Left renal pelvis (tissue), 4 donors: Measurements from ENCODE around the gene CERS6. TPM values are rescaled to one million over a fixed set of nuclear protein-coding genes. Genes with fewer than 3 reads are reported as not detected.

Experiments
- DNase-seq, 4 donors: peaks; one replicate each; pipeline ENCODE4 v3.0.0-alpha.2; 2013; ENCODE audit warnings: low read depth in 4 of 4, low spot score in 3 of 4
- polyA plus RNA-seq, 4 donors: library from polyadenylated mRNA; unstranded; fragments of 120-200 nt; gene quantifications; one replicate each; pipeline ENCODE4 v1.2.1, GENCODE V29; 2013; ENCODE audit not compliant: insufficient read length in 4 of 4

CERS6 gene
- polyA plus RNA-seq, 4 donors = 42.3 to 63.7 (median 54.4) TPM

DNA sequence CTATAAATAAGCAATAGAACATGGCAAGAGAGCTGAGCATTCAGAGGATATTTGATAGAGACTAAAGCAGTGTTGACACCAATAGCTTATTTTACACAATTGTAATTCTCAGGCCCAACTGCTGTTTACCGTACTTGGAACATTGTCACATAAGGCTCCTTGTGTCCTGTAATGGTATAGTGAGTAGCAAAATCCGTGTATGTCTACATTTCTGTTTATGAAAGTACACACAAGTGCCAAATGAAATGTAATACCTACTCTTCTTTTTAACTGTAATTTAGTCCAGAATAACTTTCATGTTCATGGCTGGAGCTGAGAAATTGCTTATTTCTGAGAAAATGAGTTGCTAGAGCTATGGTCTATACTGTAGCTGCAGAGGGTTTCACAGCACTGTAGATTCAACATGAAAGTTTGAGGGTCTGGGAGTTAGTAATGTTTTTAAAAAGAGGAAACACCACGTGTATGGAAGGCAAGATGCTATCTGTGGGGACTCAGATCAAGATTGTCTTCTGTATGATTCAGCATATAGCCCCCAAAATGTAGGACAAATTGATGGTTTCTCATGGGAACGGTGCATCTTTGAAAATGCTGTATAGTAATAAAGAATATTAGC, 236.2 kb downstream of the CERS6 start:
- no peak for DNase-seq

GRCh38 chr2:168694173-168694572, 238.1 kb downstream of the CERS6 start:
- no peak for DNase-seq

GRCh38 chr2:168694866-168695265, 238.8 kb downstream of the CERS6 start:
- DNase-seq = peak in 1 of 4 donors; percentile 21

GRCh38 chr2:168697668-168698121, 241.6 kb downstream of the CERS6 start:
- DNase-seq = no peak

DNA sequence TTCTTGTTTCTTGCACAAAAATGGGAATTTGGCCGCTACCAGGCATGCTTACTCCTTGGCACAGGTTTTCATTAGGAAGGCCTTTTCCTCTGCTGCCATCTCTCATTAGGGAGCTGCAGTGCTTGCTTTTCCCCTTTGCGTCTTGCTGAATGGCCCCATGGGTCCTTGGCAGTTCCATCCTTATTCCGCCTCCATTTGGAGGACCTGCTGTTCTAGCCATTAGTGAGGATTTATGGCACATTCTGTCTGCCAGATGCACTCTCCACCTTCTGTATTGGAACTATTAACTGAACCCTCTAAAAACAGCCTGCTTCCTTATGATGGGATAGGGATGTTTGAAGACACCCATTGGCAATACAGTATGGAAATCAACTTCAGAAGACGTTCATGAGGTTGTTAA, 242.9 kb downstream of the CERS6 start:
- DNase-seq = no peak

GRCh38 chr2:168699844-168700417, 243.9 kb downstream of the CERS6 start:
- peak; percentile 51 to 75 (median 66) for DNase-seq

DNA sequence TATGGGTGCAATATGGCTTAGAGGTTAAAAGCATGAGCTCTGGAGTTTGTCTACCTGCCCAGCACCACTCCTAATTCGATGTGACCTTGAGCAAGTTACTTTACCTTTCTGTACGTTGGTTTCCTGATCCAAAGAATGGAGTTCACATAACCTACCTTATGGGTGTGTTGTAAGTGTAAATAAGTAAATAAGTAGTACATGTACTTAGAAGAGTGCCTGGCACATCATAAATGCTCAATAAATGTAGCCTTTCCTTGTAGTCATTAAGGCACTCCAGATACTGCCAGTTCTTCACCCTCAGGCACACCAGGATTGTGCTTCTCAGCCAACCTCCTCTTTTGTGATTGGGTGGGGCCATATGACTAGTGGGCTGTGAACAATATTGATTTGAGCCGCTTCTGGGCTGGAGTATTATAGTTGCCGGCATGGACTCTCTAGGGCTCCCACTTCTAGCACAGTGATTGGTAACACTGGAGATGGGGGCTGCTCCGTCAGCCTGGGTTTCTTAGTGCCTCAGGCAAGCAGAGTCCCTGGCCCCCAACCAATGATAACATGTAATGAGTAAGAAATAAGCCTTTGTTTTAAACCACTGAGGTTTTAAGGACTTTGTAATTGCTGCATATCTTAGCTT, 244.7 kb downstream of the CERS6 start:
- DNase-seq = no peak

GRCh38 chr2:168702579-168702978, 246.5 kb downstream of the CERS6 start:
- DNase-seq = no peak

DNA sequence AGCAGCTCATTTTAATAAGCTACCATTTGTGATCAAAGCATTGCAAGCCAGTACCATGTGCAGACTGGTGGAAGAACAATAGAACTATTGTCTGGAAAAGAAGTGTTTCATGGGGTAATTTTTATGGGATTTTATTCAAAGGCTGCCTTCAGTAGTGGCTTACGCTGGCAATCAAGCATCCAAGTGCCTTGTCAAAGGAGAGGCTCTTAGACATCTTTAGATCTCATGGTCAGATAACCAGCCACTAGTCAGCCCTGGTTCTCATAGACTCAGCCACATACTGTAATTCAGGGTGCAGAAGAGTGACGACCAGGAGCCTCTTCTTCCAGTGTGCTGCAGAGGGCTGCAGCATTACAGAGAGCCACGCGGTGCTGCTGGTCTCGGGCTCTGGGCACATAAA, 247.9 kb downstream of the CERS6 start:
- no peak for DNase-seq

DNA sequence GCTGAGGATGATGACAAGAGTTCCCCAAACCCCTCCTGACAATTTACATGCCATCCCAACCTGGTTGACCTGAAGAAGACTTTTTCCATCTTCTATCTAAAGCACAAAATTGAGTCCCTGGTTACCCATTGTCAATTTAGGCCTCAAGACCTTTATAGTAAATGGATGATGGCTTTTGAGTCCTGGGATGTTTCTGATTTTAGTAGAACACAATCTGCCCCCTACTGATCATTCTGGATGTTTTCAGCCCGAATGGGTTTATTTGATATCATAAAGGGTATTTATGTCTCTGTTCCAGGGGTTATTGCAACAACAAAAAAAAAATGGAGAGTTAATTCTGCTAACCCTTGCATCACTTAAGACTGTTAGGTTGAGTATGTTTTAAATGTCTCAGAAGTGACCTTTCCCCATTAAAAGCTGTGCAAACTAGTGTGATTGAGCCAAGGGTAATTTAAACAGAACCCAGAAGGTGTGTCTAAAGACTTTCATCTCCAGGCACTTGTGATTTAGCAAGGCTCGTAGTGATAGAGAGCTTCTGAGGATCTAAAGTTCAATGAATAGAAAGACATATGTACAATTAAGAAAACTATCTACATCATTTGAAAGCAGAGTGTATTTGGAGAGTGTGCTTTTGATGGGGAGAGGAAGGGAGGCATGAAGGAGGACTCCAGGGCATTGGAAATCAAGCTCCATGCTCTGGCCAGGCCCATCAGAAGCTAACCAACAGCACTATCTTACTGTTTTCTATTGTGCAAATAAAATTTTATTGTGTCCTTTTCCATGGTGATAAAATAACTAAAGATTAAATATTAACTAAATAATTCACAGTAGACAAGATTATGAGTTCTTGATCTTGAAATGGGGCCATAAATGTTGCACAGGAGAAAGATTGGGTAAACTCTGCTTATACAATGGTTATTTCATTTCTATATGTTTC, 249.7 kb downstream of the CERS6 start:
- DNase-seq = no peak

GRCh38 chr2:168706806-168707205, 250.7 kb downstream of the CERS6 start:
- no peak for DNase-seq

GRCh38 chr2:168708080-168708479, 252.0 kb downstream of the CERS6 start:
- DNase-seq = no peak

DNA sequence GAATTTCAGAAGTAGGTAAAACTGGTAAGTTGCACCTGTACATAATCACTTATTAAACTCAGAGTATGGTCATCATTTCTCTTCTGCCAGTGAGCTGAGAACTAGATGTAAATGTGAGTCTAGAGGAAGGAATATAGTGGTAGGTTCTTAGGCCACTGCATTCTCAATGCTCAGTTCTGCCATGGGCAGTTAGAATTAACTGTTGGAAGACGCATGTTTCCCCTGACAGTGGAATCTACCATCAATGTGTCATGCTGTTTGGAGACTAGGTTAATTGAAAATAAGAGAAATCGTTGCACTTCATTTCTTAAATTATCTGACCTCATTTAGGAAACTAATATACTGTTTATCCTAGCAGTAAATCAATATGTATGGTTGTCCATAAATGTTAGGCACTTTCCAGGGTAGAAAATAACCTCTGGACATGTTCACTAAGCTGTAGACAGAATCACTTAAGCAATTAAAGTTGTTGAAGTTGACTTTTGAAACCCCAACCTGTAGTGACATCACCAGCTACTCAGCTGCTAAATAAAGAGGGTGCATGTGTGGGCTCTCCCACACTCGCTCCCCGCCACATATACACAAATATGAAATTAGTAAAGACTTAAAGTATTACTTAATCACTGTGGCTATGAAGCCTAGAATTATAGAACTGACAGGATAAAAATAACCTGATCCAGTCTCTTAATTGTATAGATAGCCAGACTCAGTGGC, 254.8 kb downstream of the CERS6 start:
- no peak for DNase-seq

DNA sequence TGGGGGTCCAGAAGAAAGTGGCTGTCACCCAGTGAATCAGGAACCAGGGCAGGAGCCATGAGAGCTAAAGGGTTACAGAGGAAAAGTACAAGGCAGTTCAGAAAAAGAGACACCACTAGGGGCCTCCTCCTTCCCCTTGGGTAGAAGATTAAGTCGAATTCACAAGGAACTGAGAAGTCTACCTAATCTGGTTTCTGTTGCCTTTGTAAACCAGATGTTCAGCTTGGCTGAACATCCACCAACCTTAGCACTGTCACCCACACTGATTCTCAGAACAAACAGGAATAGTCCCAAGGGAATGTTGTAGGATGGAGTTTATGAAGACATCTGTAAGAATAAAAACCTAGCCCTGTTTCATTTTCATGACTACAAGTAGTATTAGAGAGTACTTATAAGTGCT, 256.0 kb downstream of the CERS6 start:
- no peak for DNase-seq

GRCh38 chr2:168713325-168713724, 257.3 kb downstream of the CERS6 start:
- DNase-seq = no peak

DNA sequence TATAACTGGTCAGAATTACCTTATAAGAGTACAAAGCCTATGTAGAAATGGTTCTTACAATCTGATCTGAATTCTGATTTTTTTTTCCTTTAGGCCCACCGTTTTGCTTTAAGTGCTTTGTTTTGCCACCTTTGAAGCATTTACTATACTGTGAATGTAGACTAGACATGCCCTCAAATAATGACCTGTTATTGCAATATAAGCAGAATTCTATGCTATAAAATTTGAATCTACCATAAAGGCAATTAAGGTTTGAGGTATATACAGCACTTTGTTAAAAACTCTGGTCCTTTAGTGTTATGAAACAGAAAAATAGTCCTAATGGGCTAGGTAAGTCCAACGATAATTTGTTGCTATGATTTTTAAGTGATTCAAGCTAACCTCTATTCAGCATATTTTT, 259.8 kb downstream of the CERS6 start:
- no peak for DNase-seq

DNA sequence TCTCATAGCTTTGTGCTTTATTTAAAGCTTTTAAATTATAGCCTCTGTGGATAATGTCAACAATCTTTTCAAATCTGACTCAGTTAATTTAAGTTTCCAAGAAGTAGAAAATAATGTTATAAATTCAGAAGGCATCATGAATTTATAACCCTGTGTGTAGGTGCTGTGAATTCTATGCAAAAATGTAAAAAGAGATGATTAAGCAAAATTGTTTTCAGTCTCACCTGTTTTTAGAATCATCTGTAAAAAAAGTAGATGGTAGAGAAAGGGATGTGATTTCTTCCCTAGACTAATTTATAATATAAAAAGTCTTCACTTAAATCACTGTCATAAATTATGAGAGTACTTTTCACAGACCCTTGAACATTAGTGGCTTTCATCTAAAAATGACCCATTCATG, 260.8 kb downstream of the CERS6 start:
- DNase-seq = no peak

- DNase-seq = no peak
Observed at GRCh38 chr2:168717790-168718502, 261.9 kb downstream of the CERS6 start.

DNA sequence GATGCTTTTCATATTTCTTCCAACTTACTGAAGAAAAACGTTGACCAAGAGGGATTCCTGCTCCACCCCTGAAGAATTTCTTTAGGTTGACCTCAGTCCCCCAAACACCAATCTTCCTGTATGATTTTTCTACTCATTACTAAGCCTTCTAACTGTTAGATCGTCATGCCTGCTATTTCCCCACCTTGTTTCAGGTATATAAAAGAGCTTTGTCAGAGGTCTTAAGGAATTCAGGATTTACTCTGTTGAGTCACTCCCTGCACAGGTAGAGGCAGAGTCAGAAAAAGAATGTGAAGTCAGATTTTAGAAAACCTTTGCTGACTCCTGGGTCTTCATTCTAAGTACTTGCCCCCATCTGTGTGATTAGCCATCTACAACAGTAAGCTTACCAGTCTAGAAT, 262.6 kb downstream of the CERS6 start:
- no peak for DNase-seq

DNA sequence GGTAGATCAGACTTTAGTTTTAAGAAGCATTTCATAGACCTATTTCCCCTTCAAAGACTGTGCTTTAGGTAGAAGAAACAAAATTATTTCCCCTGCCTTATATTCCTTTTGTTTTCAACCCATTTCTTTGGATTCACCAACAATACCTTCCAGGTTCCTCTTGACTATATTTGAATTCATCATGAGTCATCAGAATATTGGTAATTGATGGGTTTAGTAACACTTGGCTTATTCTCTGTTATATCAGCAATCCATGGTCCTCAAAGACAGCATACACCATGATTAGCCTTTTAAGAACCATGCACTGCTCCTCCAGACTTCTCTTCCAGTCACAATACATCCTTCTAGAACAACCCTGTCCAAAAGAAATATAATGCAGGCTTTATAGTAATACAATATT, 263.4 kb downstream of the CERS6 start:
- no peak for DNase-seq
